GM18909 (cell line): ENCODE data around the gene HNRNPK.

Experiments
- ATAC-seq: cut with Tn5 transposase; IDR thresholded peaks from one replicate; pipeline ENCODE4 v1.9.1; 2021; ENCODE audit warnings: mild to moderate bottlenecking; ENCODE audit not compliant: unreplicated experiment, poor library complexity

The HNRNPK gene

GRCh38 chr9:83979812-83980394 lies at the start of gene HNRNPK:
TSS of gene HNRNPK (minus strand) at chr9:83980215. CDS start at chr9:83978252, 1,963 bp downstream.
- ATAC-seq = peak; percentile 87

DNA sequence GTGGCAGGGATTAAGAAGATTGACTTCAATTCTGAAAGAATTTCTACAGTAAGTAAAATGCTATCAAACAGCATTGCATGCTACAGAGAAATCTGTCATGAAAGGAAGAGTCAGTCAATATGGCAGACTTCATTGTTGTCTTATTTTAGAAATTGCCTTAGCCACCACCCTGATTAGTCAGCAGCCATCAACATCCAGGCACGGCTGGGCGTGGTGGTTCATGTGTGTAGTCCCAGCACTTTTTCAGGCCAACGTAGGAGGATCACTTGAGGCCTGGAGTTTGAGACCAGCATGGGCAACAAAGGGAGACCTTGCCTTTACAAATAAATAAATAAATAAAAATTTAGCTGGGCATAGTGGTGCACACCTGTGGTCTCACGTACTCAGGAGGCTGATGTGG lies 47.2 kb upstream of the HNRNPK start:
- no peak for ATAC-seq

DNA sequence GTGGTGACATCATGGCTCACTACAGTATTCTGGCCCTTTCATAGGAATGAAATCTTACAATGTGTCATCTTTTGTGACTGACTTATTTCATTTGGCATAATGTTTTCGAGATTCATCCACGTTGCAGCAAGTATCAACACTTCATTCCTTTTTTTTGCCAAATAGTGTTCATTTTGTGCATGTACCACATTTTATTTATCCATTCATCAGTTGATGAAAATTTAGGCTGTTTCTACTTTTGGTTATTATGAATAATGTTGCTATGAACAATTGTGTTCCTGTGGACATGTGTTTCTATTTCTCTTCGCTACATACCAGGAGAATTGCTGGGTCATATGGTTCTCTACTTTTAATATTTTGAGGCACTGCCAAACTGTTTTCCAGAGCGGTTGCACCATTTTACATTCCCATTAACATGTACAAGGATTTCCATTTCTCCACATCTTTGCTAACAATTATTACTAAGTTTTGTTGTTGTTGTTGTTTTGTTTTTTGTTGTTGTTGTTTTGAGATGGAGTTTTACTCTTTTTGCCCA lies 44.1 kb upstream of the HNRNPK start:
- ATAC-seq = no peak

DNA sequence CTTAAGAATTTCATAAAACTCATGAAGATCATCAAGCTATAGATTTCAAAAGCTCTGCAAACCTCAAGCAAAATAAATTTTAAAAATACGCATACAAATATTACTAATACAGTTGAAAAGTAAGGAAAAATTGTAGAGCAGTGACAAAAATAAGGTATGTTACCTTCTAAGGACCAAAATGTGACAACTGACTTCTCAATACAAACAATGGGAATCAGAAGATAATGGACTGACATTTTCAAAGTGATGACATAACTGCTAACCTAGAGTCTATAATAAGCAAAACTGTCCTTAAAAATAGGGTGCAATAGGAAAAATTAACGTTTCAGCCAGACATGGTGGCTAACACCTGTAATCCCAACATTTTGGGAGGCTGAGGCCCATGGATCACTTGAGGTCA lies 27.6 kb upstream of the HNRNPK start:
- no peak for ATAC-seq

GRCh38 chr9:84003246-84003645 lies 23.2 kb upstream of the HNRNPK start:
- ATAC-seq = no peak

DNA sequence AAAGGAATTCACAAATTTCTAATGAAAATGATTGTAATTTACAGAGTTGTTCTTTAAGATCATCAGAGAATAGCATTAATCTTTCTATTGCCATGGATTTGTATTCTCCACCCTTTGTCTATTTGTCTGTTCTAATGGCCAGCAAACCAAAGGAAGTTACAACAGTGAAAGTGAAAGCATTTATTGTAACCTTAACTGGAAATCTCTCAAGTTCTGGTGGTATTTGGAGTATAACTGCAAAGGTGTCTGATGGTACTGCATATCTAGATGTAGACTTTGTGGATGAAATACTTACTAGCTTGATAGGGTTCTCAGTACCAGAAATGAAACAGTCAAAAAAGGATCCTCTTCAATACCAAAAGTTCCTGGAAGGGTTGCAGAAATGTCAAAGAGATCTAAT lies 22.3 kb upstream of the HNRNPK start:
- peak; percentile 84 for ATAC-seq

DNA sequence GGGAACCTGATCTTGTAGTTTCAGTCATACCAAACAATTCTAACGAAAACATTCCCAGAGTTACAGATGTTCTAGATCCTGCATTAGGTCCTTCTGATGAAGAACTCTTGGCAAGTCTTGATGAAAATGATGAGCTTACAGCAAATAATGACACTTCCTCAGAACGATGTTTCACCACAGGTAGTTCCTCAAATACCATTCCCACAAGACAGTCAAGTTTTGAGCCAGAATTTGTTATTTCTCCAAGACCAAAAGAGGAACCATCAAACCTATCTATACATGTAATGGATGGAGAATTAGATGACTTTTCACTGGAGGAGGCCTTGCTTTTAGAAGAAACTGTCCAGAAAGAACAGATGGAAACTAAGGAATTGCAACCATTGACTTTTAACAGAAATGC lies 21.6 kb upstream of the HNRNPK start:
- ATAC-seq = no peak

GRCh38 chr9:84000186-84000585 lies 20.2 kb upstream of the HNRNPK start:
- ATAC-seq = no peak

GRCh38 chr9:83999141-83999918 lies 19.3 kb upstream of the HNRNPK start:
- no peak for ATAC-seq

- no peak for ATAC-seq
Measured at GRCh38 chr9:83996126-83996525, 16.1 kb upstream of the HNRNPK start.

DNA sequence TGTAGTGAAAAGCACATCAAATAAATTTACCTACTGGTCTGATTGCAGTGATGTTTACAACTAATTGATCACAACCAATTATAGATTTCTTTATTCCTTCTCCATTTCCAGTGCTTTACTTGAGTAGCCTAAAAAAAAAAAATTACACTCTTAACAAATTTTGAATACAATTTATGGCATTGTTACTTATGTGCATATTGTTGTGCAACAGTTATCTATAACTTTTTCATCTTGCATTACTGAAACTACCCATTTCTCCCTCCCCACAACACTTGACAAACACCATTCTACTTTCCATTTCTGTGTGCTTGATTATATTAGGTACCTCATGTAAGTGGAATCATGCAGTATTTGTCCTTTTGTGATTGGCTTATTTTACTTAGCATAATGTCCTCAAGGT lies 12.9 kb upstream of the HNRNPK start:
- ATAC-seq = no peak

- ATAC-seq = no peak
Measured at GRCh38 chr9:83992407-83992806, 12.4 kb upstream of the HNRNPK start.

- no peak for ATAC-seq
Measured at GRCh38 chr9:83991355-83991754, 11.3 kb upstream of the HNRNPK start.

- ATAC-seq = no peak
Measured at GRCh38 chr9:83988411-83988810, 8.4 kb upstream of the HNRNPK start.

GRCh38 chr9:83987402-83987791 lies 7.4 kb upstream of the HNRNPK start:
- ATAC-seq = no peak

DNA sequence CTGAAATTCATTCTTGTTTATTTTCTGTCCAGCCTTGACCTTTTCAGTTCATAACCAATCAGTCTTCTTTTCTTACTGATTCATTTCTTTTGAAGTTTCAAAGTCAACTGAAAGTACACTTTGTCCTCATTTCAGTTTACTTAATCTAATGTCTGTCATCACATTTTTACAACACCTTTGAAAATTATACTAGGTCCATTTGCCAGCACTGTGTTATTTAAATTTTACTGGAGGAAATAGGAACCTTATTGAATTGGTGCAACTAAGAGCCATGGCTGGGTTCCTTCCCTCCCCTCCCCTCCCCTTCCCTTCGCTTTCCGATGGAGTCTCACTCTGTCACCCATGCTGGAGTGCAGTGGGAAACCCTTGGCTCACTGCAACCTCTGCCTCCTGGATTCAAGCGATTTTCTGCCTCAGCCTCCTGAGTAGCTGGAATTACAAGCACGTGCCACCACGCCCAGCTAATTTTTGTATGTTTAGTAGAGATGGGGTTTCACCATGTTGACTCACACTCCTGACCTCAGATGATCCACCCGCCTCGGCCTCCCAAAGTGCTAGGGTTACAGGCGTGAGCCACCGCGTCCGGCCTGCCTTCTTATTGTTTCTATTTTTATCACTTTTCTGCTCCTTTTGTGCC lies 6.9 kb upstream of the HNRNPK start:
- no peak for ATAC-seq

DNA sequence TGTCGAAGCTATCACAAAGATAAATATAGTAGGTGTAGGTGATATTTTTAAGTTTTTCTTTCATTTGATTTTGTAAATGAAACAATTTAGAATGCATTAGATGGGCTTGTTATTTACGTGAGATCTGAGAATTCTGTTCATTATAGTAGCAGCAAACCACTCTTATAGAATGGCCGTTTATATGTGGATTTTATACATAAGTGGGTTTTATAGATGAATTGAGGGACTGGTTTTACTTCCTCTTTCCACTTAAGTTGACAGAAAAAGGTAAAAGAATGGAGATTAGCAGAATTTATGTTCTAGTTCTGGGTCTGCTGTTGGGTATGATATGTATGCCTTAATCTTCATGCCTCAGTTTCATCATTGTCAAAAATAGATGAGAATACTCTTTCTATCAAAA lies 6.2 kb upstream of the HNRNPK start:
- peak; percentile 56 for ATAC-seq

DNA sequence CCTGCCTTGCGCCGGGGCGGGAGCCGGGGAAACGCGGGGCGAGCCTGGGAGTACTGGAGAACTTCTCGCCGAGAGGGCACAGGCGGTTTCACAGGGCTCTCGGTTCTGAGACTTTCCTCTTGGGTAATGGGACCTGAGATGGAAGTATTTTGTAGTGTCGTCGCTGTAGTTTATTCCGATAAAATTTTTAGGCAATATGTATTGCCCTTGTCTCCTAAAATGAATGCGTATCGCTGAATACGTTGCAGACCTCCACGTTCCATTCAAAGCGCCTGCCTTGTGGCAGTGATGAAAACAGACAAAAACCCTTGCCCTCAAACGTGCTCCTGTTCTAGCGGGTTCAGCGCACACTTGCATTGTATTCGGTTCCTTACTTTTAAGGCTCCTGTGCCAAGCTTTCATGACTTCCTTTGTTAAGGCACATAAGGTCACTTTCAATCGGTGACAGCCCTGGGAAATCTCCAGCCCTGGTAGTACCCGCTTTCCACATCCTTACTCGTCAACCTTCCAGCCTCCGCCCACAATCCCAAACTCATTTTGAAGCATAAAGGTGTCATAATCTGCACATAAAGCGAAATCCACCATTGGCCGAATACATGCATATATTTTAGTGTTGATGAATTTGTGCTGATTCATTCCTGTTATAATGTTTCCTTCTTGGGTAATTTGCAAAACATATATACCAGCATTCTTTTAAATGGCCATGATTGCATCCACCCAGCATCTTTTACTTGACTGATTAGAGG lies 1.3 kb upstream of the HNRNPK start:
- no peak for ATAC-seq

DNA sequence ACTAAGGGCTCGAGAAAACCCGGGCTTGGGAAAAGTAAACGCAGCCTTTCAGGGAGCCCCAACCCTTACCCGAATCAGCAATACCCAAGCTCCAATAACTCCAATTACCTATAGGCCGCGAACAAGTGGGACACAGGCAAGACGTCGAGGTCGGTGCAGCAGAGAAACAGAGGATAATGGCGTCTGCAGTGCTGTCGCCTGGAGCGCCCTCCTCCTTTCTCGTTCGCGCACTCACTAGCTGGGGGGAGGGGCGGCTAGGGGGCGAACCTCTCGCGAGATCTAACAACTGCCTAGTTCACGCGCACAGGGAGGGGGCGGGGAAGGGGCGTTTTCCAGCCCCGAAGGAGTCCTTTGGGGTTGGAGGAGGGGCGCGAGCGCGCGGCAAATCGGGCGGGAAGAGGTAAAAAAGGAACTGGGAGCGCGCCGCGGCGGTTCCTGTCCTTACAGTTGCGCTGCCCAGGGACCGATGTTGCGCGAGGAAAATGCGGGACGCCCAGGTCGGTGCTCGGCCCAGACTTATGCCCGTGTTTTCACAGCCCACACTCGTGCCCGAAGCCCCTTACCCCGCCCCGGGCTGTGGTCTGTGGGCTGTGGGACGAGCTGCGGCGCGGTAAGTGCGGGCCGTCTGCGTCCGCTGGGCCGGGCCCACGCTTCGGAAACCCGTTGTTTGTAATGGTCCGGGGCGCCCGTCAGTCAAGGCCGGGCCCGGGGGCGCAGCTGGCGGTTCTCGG lies 545 bp upstream of the HNRNPK start, which contains the start of gene RMI1:
RMI1 (plus strand) TSS at position 411 of the 731 bp plus-strand sequence. CDS start 20,182 bp downstream, outside the sequence.
- ATAC-seq = peak; percentile 74
